Measurements from ENCODE around the gene PARP11.

The PARP11 gene

DNA sequence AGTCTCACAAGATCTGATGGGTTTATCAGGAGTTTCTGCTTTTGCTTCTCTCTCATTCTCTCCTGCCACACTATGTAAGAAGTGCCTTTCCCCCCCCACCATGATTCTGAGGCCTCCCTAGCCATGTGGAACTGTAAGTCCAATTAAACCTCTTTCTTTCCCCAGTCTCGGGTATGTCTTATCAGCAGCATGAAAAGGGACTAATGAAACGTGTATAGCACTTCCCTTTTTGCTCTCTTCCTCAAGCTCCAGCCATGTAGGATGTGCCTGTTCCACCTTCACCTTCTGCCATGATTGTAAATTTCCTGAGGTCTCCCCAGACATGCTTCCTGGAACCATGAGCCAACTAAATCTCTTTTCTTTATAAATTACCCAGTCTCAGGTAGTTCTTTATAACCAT is 113.3 kb downstream of the PARP11 start:
- Mint-ChIP-seq H3K4me3 (no peak overlapping the region), H3K36me3 (peaks cover 5 to 18% of the 10 kb centered on the region in 2 donors), H3K27ac (peak overlapping the region; percentile 52), H3K27me3 (no peaks in the 10 kb centered on the region), H3K4me1 (no peaks in the 10 kb centered on the region), H3K9me3 (peaks cover 0 to 2% of the 10 kb centered on the region in 2 donors)
- ATAC-seq (replicated peaks): no peak
- no peak for DNase-seq

Measured in stimulated activated naive B cell treated with anti-CD40 and anti-IgM and Interleukin-4, amounts not matched to agents 10 μg/mL and 1 μg/mL and 100 μg/mL, for 72 hours (primary cell).